HG03460 (cell line): ENCODE measurements around the gene RIN3.

Source experiments
- ATAC-seq: cut with Tn5 transposase; IDR thresholded peaks from one replicate; pipeline ENCODE4 v1.9.1; 2021; ENCODE audit not compliant: unreplicated experiment

Gene RIN3

DNA sequence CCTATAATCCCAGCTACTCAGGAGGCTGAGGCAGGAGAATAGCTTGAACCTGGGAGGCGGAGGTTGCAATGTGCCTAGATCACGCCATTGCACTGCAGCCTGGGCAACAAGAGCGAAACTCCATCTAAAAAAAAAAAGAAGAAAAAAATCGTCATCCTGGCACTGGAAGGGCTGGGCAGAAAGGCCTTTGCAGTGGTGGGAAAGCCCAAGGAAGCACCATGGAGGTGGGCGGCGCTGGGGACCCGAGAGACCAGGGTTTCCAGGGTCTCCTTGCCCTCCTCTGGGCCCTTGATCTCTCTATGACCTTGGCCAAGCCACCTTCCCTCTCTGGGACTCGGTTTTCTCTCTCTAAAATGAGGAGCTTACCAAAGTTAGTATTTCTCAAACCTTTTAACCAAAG, 169.5 kb downstream of the RIN3 start:
- ATAC-seq = no peak

DNA sequence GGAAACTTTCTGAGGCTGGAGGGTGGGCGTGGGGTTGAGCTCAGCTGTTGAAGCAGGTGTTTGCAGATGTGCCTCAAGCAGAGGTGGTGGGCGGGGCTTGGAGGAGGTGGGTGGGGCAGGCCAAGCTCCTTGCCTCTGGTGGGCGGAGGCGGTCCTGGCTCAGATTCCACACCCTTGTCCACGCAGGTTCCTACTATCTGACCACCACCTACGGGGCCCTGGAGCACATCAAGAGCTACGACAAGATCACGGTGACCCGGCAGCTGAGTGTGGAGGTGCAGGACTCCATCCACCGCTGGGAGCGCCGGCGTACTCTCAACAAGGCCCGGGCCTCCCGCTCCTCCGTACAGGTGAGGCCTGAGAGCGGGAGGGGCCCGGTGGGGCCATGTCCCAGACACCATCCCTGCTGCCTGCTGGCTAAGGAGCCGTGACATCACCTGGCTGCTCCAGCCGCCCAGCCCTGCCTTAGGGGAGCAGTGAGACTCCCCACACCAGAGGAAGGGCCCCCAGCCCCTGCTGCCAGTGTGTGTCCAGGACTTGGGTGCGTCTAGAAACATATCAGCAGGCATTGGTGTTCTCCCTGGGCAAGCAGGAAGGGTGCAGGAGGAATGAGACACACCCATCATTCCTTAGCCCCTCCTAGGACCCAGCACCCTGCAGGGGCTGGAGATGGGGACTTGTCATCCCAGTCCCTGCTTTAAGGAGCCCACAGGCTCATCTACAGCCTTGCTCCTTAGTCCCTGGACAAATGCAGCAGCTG, 171.4 kb downstream of the RIN3 start:
- no peak for ATAC-seq

GRCh38 chr14:92685784-92686355, 172.3 kb downstream of the RIN3 start:
- ATAC-seq = no peak

DNA sequence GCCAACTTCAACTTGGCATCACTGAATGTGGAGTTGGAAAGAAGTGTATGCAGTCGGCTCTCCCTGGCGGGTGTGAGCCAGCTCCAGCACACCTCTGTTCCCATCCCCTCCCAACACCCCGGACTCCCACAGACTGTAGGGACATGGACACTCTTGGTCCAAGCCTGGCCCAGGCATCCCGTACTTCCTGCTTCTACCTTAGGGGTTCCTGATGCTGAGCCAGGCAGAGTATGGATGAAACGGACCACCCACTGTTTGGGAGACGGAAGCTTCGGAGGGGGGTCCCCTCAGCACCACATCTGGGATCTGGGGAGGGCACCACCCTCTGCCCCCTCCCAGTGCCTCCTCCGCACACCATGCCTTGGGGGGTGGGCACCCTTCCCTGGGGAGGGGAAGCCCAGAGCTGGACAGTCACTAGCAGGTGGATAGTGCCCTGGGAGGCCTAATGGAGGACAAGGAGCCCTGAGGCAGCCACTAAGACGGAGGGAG, 172.9 kb downstream of the RIN3 start:
- no peak for ATAC-seq

- no peak for ATAC-seq
Observed at GRCh38 chr14:92686900-92687427, 173.4 kb downstream of the RIN3 start.

GRCh38 chr14:92687681-92688433, 174.3 kb downstream of the RIN3 start:
- ATAC-seq = no peak

DNA sequence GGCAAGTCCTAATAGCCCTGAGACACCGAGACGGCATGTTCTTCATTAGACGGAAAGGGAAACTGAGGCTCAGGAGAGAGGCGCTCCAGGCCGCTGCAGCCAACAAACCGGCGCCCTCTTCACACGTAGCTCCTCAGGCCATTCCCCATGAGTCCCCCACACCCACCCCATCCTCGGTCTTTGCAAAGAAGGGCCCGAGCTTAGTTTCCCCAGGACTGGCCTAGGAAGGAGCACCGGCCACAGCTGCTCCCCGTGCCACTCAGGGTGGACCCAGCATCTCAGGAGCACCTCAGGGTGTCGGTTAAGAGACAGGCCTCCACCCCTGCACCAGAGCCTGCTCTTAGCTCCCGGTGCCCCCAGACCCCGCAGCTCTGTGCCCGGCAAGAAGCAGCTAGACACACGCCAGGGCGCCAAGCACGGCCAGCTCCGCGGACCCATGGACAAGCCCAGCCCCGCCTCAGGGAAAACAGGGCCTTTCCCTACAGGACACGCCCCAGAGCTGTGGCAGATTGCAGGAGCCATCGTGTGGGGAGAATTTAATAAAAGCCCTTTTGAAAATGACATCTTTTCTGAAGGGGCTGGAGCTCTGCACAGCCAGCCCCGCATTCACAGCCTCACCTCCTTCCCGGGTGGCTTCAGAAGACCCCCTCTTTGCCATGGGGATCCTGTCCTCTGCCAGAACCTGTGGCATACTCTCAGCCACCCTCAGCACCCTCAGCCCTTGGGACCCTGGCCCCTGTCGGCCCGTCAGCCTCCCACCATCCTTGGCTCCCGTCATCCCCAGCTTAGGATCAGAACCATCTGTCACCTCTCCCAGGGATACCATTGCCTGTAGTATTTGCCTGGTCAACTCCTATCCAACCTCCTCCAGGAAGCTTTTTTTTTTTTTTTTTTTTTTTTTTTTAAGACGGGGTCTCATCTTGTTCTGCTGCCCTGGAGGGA, 175.1 kb downstream of the RIN3 start:
- no peak for ATAC-seq

DNA sequence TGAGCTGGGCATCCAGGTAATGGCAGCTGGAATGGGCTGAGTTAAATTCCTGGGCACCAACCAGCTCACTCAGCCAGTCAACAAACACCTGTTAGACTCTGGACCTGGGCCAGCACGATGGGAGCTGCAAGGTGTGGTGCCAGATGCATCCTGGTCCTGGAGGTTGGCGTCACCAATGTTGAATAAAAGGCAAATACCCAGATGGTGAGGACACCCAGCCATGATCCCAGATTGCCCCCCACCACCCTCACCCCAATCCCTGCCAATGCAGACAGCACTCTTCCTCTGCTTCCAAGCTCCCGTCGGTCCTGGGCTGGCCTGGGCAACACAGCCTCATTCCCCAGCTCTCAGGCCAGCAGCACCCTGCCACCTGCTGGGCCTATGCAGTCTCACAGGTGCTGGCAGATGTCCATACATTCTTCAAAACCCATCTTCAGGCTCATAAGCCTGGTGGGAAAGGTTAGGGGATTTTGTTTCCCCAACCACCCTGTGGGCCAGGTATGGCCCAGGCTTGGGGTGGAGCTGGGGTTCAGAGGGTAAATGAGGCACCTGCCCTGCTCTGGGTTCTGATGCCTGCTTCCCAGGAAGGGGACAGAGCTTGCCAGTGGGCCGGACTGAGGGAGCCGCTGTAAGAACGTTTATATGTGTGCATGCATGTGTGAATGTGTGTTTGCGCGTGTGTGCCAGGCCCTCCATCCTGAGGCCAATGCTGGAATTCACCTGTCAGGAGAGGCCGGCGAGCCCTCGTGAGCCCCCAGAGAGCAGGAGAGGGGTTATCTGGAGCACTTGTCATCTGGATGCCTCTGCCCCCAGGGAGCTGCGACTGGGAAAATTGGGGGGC, 176.8 kb downstream of the RIN3 start:
- ATAC-seq = no peak

DNA sequence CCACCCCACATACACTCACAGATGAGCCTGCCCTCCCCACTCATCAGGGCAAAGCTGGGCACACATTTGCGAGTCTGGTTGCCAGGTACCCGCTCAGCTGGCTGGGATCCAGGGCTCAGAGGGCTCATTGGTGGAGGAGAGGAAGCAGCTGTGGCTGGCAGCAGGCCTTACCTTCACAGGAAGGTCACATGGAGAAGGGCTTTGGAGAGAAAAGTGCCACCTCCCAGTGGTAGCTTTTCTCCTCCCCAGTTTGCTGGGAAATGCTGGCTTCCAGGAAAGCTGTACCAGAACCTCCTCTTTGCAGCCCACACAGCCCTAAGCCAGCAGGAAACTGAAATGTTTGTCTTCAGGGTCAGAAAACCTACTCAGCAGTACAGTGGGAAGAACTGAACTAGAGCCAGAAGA, 179.2 kb downstream of the RIN3 start:
- no peak for ATAC-seq

- no peak for ATAC-seq
Observed at GRCh38 chr14:92693998-92694795, 180.6 kb downstream of the RIN3 start.

DNA sequence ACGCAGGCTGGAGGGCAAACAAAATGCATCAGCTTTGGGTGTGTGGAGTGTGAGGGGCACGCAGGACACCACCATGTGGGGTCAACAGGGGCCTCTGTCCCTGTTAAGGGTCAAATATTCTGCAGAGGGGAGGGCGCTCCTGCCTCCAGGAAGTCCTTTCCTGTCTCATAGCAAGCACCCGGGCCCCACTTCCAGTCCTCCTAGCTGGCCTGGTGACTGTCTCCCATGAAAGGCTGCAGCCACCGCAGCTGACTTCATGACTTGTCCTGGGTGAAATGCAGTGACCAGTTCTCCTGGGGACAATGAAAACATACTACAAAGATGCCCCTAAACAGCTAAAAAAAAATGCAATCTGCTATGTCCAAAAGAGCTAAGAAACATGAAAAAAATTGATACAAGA, 181.2 kb downstream of the RIN3 start:
- no peak for ATAC-seq

DNA sequence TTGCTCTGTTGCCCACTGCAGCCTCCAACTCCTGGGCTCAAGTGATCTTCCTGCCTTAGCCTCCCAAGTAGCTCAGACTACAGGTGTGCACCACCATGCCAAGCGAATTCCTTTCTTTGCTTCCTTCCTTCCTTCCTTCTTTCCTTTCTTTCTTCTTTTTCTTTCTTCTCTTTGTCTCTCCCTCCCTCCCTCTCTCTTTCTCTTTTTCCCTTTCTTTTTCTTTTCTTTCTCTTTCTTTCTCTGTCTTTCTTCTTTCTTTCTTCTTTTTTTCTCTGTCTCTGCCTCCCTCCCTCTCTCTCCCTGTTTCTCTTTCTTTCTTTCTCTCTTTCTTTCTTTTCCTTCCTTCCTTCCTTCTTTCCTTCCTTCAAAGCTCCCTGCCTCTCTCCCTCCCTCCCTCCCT, 182.0 kb downstream of the RIN3 start:
- no peak for ATAC-seq

DNA sequence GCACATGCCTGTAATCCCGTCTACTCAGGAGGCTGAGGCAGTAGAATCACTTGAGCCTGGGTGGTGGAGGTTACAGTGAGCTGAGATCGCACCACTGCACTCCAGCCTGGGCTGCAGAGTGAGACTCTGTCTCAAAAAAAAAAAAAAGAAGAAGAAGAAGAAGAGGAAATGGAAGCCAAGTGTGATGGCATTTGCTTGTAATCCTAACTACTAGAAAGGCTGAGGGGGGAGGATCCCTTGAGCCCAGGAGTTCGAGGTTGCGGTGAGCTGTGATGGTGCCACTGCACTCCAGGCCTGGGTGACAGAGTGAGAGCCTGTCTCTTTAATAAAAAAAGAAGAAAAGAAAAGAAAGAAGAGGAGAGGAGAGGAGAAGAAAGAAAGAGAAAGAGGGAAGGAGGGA, 182.8 kb downstream of the RIN3 start:
- no peak for ATAC-seq

GRCh38 chr14:92698393-92698792, 184.8 kb downstream of the RIN3 start:
- no peak for ATAC-seq

DNA sequence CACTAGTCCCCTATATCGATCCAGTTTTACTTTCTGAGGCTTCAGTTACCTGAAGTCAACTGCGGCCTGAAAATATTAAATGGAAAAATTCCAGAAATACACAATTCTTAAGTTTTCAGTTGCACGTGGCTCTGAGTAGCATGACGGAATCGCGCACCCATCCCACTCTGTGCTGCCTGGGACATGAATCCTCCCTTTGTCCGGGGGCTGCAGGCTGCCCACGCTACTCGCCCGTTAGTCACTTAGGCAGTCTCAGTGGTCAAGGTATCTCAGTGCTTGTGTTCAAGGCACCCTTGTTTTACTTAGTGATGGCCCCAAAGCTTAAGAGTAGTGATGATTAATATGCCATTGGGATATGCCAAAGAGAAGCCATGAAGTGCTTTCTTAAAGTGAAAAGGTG, 188.2 kb downstream of the RIN3 start:
- no peak for ATAC-seq

DNA sequence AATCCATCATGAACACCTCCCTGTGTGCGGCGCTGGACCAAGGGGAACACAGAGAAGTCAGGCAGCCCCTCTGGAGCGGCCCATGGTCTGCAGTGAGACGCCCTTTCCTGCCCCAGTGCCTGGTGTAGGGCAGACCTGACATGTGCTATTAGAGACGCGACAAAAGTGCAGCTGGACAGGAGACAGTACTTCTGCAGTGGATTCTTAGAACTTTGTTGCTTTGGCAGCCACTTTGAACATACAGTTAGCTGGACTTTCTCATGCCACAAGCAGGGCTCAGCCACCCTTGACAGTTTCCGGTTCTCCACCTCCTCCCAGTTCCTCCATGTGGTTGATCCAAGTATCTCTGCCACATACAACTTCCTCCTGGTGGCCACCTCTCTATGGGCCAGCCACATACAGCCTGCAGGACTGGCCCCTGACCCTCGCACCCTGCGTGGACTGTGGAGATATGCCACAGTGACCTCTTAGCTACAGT, 188.9 kb downstream of the RIN3 start:
- no peak for ATAC-seq

GRCh38 chr14:92703516-92703915, 189.9 kb downstream of the RIN3 start:
- no peak for ATAC-seq

GRCh38 chr14:92704036-92704804, 190.6 kb downstream of the RIN3 start:
- ATAC-seq = peak; percentile 88
